8988T (cell line): ENCODE results near the gene LRMDA.

Experiments used
- DNase-seq: peaks from one replicate; pipeline ENCODE4 v3.0.0; 2011

LRMDA gene

DNA sequence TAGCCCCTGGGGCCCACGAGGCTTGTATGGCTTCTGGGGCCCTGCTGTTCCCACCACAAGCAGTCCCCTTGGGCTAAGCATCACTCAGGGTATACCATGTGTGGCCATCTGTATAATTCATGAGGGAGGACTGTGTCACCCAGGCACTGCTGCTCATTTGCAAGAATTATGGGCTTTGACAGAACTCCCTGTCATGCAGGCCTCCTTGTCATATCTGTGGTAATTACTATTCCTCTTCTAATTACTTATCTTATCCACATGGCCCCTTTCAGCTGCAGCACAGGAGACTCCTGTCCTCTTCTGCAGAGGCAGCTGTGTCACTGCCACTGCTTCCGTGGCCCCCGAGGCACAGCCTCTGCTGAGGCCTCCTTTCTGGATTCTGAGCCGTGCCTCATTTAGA lies 46.3 kb downstream of the LRMDA start:
- DNase-seq, result no peak

DNA sequence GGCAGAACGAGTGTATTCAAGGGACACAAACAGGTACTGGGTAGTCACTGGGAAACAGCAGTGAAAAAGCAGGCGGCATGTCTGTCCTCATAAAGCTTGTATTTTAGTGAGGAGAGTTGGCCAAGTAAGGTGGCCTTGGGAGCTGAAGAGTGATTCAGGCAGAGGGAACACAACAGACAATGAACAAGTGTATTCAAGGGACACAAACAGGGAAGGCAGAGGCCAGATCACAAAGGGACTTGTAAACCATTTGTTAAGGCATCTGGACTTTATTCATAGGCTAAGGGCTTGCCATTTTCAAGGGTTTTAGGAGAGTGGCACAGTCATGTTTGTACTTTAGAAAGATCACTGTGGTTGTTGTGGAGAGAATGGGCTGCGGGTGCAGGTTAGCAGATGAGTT lies 49.0 kb downstream of the LRMDA start:
- DNase-seq, result no peak

DNA sequence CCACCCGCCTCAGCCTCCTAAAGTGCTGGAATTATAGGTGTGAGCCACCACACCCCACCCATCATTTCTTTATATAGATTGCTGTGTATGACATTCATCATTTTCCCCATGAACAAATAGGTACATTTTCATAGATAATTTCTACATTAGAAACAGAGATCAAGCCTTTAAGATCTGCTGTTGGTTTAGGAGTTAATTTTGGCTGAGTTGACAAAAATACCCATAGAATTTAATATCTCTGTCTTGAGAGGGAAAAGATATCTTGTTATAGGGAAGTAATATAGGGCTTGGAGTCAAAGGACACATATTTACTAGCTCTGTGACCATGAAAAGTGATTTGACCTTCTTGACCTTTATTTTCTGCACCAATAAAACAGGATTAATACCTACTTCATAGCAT lies 51.8 kb downstream of the LRMDA start:
- DNase-seq, result no peak

DNA sequence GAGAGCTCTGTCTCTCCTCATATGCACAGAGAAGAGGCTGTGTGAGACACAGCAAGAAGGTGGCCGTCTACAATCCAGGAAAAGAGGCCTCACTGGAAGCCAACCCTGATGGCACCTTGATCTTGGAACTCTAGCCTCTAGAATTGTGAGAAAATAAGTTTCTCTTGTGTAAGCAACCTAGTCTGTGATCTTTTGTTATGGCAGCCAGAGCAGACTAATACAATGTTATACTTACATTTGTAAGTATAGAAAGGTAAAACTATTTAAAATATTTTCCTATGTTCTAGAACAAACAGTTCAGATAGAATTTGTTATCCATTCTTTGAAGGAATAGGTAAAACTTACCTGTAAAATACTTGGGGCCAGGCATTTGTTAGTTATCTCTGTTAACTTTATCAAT lies 53.3 kb downstream of the LRMDA start:
- no peak for DNase-seq

DNA sequence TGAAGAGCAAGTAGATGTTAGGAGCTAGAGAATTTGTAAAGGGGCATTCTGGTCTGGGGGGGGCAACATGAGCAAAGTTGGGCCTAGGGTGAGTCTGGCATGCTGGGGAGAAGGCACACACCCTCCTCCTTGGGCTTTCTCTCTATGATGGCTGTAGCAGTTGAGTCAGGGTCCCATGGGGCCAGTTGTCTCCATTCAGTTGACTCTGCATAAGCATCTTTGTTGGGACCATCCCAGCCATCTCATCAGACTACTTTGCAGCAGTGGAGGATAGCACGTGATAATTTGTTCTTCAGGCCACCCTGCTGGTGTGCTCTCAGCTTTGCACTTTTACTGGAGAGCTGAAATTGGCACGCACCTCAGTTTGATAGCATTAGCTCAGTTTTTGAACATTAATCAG lies 55.2 kb downstream of the LRMDA start:
- no peak for DNase-seq

DNA sequence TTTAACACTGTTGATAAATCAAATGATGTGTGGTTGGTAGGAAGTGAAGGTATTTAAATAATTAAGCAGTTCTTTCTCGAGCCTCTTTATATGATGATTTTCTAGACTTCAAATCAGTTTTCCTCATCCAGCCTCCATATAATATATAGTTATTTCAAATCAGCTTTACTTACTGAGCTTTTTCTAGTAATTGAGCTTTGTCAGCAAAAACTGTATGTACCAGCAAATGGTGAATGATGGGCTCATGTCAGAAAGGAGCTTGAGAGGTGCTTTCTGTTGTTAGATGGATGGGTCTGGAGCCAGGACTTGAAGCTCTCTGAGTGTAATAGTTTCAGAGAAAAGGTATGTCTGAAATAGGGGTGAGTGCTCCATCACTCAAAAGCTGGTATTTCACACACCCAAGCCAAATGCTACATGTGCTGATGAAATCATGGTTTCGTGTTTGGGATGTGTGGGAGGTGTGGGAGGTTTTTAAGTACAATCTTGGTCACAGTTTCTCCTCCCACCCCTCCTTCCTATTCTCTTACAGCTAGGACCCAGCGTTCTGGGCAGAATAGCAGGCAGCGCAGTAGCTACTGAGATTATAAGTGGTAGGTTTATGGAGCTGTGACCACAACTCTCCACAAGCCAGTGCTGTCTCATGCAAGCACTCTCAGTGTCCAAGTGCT lies 55.8 kb downstream of the LRMDA start:
- no peak for DNase-seq

DNA sequence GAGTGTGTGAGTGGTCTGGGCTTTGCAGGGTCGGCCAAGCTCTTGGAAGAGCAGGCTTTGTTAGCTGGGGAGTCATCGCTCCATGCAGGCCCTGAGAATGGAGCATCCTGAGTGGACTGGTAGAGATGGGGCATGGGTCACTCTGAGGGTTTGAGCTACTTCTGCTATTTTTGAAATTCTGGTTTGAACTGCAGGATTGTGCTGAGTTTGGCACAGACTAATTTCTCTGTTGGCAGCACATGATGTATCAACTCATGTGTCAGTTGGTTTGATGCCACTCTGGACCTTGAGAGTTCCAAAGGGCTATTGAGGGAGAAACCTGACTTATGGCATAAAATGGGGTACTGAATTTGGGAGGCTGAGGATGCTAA lies 56.3 kb downstream of the LRMDA start:
- no peak for DNase-seq

DNA sequence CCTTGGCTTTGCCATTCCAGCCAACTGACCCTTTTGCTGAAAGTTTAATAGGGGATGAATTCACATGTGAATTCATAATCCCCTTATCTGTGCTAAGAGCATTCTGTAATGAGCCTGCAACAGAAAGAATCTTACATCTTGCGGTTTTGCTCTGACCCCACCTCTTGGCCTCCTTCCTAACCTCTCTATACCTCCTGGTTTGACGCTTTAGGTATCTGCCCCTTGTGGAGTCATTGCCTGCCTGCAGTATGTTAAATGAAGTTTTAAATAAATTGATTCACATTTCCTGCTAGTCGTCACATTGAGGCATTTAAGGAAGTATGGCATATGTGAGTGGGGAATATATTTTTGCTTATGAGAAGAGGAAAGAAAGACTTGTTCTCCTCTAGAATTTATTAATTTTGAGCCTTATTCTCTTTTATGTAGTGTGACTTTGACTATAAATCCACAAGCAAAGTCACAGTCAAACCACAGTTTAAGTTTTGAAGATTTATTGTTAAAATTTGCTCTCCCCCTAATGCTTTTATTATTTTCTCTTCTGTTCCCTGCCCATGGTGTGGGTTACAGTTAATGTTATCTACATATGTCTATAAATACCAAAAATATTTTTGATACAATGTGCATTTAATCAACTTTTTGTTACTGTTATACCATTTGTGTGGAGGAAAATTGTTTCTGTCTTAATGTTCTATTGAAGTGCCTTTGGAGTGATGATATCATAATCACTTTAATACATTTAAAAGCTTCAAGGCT lies 60.9 kb downstream of the LRMDA start:
- no peak for DNase-seq

DNA sequence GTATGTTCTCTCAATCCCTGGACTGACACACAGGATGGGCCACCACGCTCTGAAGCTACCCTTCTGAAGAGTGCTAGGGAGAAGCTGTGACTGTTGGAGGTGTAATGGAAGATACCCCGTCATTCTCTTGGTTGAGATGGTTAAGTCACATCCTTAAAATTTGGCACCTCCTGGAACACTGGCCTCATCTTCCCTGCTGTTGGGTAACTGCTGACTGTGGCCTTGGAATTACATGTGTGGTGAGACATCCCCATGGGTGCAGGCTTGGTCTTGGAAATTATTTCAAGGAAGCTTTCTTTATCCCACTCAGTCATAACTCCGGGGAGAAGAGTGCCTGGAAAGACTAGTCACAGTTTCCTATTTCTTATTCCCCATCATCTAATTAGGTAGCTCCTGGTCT lies 62.0 kb downstream of the LRMDA start:
- DNase-seq, result no peak

DNA sequence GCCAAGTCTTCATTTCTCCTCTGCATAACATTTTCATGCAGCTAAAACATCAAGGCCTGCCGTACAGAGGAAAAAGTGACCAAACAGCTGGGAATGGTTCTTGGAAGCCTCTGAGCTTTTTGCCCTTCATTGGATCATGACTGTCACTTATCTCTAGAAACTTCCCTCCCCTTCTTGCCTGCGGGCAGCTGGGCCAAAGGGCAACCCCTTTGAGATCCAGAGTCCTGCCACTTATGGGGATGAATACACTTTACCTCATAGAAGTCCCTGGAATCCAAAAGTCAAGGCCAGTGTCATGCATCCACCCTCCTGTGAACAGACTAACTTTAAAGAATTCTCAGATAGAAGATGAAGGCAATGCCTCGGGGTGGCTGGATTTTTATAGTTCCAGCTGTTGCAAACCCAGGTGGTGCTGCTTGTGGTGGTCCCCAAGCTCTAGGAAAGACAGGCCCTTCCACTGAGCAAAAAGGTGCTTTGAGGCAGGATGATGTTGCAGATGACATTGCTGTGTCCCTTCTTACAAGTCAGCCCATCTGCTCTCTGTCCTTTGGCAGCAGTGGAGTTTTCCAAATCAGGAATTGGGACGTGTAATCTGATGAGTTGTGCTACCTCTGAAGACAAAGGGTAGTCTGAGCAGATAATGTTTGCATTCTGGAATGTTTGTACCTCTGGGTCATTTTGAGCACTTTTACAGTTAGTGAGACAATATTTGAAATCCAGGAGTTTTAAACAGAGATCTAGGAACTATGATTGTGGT lies 64.2 kb downstream of the LRMDA start:
- no peak for DNase-seq

DNA sequence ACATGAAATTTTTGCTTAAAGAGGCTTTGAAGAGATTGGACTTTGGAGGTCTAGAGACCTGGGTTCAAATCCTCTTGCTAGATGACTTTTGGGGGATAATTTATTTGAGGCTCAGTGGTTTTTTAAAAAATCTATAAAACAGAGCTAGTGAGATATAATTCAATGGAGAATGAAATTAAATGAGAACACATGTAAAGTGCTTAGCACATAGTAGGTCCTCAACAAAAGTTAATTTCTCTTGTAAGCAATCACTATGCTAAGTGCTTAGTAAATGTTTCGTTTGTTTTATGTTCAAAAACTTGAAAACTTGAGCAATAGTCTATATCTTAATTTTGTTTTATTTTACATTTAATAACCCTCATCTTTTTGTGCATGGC lies 64.8 kb downstream of the LRMDA start:
- DNase-seq, result no peak

DNA sequence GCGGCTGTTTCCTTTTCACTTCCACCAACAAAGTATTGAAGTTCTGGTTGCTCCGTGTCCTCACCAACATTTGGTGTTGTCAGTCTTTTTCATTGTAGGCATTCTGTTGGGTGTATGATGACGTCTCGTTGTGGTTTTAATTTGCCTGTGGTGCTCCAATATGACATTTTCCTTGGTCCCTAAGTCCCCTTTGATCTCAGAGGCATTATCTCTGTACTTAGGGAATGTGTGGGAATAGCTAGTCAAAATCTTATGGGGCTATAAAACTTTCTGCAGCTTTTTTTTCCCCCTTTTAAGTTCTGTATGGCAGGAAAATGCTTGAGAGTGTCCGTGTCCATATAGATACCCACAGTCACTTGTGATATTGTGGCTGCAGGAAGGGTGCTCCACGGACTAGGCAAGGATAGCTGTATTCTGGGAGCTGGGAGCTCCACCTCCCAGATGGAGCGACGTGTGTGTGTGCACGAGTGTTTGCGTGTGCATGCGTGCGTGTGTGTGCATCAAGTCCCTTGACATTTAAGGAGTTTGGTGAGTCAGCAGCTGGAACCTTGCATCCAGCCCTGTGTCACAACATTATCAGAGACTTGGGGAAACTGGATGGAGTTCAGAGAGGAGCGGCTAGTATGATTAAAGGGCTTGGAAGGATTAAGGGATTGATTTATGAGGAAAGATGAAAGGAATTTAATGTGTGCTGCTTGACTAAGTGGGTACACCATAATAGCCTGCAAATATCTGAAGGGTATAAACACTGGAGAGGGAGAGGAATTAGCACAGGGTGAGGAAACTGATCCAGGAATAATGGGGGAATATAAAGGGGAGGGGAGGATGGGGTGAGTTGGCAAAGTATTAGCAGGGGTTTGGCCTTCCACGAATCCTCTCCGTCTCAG lies 66.8 kb downstream of the LRMDA start:
- no peak for DNase-seq

DNA sequence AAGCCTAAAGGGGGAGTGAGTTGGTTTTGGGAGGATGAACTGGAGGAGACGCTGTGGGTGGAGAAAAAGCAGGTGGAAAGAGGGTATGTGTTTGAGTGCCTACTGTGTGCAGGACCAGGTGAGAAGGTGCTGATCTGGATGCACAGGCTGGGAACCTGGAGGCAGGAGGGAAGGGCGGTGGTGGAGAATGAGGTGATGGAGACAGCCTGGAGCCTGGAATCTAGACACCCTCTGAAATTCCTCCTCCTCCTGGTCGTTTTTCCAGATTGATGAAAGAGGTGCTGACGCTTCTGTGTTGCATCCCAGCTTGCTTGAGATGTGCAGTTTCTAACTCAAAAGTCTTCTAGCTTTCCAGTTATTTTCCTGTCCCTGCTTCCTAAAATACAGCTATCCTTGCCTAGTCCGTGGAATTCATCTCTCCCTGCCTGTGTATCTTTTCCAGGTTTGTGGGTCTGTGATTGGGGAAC lies 67.5 kb downstream of the LRMDA start:
- no peak for DNase-seq

DNA sequence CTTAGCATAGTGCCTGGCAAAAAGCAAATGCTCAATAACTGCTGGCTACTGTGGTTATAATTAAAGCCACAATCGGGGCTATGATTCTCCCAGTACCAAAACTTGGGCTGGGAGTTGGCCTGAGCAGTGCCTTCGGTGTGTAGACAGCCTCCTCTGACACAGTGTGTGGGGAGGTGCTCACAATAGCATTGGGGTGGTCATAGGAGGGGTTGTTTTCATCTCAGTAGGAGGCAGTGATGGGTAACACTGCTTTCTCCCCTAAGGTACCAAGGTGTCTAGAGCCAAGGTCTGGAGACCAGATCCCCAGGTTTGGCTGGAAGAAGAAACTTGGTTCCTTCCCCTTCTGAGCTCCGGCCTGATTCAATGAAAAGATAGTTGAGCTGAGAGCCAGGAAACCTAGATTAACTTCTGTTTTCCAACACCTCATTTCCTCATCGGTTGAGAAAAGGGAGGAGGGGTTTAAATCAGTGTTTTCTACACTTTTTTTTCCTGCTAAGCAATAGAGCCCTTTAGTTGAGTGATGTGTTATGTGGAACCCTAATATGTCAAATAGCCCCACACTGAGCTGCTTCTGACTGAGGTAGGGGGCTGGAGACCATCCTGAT lies 68.2 kb downstream of the LRMDA start:
- DNase-seq, result no peak

DNA sequence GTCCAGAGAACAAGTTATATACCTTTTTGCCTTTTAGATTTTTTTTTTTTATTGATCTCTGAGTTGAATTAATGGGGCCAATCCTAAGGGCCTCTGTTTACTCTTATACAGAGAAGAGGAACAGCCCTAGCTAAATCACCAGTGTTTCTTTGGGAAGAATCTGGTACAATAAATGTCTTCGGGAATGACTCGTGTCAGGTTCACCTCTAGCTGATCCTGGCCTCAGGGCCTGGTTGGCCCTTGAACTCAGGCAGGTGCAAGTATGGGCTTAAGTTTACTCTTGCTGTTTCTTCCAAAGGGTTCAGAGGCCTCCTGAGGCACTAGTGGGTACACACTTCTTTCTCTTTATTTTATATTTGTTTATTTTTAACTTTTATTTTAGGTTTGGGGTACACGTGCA lies 71.0 kb downstream of the LRMDA start:
- DNase-seq, result no peak

DNA sequence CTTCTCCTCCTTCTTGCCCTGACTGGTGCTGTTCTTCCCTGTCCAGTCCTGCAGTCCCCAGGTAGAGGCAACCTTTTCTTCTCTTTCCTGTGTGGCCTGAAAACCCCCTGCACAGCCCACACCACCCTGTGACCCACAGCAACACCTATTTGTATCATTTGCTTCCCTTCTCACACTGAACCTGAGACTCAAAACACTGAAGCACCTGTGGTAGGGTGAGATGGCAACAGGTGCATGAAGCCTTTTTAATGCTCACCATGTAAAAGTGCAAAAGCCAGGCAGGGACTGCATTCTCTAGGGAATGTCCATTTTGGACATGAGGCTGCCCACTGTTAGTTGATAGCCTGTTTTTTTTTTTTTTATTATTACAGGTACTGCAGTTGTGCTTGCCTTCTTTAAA lies 71.4 kb downstream of the LRMDA start:
- no peak for DNase-seq

DNA sequence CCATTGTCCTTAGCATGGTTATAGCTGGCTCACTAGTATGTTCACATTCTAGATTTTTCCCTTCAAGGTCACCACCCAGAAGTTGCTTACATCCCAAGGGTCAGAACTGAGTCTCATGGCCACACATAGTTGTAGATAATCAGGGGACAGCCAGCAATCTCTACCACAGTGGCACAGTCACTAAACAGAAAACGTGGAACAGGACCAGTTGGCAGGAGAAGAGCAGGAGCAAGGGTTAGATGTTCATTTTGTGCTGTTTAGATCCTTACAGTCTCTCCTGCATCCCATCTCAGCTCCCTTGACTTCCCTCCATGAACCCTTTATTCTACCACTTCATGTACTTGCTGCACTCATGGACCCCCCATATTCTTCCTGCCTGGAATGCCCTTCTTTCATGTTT lies 73.9 kb downstream of the LRMDA start:
- no peak for DNase-seq

DNA sequence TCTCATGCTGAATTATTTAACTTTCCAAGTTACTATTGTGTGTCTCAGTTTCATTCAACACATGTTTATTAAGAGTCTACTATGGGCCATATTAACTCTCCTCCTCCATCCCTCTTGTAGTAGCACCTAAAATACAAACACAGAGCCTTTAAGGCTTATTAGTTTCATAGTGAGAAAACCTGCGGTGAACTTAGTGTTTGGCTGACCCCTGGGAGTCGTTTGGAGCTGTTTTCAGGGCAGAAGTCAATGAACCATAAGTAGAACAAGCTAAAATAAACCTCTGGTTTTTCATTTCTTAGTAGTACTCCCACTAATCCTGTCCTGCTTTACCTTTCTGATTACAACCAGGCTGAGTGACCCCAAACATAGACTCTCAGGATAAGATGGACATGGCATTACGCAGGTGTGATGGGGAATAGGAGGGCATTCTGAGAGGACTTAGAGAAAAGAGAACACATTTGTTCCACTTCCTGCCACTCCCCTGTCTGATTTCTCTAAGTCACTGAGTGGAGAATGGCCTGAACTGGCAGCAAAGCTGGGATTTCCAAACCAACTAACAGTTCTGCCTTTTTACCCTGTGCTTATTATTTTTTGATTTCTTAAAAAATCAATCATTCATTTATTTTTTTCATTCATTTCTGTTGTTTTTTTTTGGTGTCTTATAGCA lies 74.5 kb downstream of the LRMDA start:
- no peak for DNase-seq

DNA sequence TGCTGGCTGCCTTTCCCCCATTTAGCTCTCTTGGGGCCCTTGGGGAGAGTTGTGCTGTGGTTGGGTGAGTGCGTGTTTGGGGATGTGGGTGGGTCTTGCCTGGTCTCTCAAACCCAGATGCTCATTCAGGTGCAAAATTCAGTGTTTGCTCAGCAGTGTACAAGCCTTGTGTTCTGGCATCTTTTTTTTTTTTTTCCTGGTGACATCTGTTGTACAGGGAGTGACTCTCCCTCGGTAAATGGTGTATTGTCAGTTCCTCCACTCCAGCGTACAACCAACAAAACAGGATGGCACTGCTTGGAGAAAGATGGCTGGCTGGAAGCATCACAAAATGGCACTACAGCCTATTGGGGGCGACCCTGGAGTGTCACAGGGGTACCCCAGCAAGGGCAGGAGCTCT lies 75.5 kb downstream of the LRMDA start:
- DNase-seq, result no peak

DNA sequence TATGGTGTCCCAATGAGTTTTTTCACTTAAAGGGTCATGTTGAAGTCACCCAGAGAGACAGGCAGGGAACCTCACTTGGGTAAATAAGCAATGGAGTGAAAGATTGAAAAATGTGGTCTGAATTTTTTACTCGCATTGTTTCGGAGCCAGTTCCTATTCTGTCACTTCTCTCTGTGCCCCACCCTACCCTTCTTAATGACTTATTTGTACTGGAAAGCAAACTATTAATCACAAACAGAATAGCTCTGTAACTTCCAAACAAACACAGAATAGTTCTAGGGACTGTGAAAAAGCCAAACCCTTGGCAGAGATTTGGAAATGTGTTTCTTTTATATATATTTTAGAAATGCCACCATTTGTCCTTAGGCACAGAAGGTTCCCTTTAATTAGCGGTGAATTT lies 76.0 kb downstream of the LRMDA start:
- DNase-seq, result no peak

DNA sequence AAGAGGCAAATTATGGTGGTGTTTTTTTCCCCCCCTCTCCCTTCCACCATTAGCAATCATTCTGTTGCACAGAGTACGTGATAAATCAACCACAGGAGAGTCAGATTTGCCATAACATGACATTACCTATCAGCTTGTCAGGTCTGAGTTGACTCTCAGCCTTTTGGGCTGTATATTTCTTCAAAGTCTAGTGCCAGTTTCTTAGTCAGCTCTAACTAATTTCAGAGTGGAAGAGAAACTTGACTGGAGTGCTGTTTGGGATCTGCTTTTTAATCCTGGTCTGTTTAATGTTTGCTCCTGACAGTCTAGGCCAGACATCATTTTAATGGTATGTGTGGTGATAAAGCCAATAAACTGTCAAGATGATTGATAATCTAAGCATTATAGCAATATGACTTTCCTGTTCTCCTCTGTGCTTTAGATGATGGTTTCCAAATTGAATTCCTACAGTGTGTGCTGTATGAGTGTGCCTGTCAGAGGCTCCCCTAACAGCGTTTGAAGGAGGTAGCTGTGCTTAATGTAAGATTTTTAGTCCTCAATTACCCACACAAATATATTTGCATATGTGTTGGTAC lies 76.9 kb downstream of the LRMDA start:
- no peak for DNase-seq

DNA sequence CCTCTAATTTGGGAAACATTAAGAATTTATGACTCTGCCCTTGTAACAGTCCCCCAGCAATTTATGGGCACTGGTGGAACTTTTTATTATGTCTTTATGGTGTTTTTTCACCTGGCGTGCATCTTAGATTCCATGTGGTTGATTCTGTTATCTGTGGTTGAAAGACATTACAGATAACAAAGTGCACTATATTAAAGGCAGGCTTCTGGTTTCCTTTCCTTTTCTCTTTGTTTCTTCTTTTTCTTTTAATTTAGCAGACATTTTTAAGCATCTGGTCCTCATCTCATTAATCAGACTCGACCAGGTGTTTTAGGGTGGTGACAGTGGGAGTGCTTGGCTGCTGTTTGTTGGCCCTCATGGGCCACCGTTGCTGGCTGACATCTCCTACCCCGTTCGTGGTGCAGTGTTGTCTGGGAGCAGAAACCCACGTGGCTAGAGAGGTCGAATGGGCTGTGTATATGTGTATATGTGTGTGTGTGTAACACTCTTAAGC lies 77.4 kb downstream of the LRMDA start:
- no peak for DNase-seq
